Measurements from ENCODE around the gene RALGDS.

DNA sequence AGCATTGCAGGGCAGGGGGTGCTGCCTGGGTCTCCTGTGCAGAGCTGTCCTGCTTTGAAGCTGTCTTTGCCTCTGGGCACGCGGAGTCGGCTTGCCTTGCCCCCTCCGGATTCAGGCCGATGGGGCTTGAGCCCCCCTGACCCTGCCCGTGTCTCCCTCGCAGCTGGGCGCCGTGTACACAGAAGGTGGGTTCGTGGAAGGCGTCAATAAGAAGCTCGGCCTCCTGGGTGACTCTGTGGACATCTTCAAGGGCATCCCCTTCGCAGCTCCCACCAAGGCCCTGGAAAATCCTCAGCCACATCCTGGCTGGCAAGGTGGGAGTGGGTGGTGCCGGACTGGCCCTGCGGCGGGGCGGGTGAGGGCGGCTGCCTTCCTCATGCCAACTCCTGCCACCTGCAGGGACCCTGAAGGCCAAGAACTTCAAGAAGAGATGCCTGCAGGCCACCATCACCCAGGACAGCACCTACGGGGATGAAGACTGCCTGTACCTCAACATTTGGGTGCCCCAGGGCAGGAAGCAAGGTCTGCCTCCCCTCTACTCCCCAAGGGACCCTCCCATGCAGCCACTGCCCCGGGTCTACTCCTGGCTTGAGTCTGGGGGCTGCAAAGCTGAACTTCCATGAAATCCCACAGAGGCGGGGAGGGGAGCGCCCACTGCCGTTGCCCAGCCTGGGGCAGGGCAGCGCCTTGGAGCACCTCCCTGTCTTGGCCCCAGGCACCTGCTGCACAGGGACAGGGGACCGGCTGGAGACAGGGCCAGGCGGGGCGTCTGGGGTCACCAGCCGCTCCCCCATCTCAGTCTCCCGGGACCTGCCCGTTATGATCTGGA is 56.6 kb downstream of the RALGDS start:
- TF ChIP-seq, protein P1, sequence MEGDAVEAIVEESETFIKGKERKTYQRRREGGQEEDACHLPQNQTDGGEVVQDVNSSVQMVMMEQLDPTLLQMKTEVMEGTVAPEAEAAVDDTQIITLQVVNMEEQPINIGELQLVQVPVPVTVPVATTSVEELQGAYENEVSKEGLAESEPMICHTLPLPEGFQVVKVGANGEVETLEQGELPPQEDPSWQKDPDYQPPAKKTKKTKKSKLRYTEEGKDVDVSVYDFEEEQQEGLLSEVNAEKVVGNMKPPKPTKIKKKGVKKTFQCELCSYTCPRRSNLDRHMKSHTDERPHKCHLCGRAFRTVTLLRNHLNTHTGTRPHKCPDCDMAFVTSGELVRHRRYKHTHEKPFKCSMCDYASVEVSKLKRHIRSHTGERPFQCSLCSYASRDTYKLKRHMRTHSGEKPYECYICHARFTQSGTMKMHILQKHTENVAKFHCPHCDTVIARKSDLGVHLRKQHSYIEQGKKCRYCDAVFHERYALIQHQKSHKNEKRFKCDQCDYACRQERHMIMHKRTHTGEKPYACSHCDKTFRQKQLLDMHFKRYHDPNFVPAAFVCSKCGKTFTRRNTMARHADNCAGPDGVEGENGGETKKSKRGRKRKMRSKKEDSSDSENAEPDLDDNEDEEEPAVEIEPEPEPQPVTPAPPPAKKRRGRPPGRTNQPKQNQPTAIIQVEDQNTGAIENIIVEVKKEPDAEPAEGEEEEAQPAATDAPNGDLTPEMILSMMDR (IDR thresholded peaks at IDR 0.05): no peak
- TF ChIP-seq POLR2A (IDR thresholded peaks at IDR 0.05): no peak
